GM04504 (cell line): ENCODE data around the gene NDOR1.

Experiments used
- DNase-seq: peaks from one replicate; pipeline ENCODE4 v3.0.0-alpha.2; 2012; ENCODE audit warnings: low read depth

The NDOR1 gene

DNA sequence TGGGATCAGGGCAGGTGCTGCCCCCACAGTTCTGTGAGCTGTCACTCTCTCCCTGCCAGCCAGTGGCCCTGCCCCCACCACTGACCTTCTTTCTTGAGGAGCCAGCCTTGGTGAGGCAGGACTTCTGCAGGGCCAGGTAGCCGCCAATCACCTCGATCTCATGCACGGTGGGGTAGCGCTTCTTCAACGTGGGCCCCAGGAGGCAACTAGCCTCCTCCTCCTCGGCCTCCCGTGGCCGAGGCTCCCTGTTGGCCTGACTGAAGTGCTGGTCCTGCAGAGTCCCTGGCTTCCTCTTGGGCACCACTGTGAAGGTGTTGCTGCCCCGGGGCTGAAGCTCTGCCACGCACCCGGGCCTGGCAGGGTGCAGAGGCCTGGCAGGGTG, 6.6 kb upstream of the NDOR1 start:
- no peak for DNase-seq

DNA sequence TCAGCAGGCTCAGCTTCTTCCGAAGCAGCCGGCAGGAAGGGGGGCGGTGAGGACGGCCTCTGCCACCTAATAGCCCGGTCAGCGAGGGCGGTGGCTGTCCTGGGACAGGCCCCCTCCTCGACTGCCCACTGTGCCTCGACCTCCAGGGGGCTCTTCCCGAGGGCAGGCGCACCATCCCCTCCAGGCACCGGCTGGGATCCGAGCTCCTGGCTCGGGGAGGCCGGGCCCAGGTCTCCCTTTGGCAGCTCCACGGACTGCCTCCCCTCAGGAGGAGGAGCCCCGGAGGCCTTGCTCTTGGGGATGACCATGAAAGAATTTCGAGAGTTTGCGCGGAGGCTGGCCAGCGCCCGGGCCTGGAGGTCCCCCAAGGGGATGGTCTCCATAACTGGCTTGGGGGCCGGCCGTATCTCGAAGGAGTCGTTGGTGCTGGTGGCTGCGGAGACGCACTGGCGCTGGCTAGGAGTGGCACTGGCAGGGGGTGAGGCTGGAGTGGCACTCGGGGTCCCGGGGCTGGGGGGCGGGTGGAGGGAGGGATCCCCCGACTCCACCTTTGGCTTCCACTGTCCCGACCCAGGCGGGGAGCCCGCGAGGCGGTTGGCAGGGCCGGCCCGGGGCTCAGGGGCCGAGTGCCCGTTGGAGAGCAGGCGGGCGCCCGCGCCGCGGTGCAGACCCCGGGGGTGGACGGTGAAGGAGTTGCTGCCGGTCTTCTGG, 5.9 kb upstream of the NDOR1 start:
- DNase-seq = no peak

DNA sequence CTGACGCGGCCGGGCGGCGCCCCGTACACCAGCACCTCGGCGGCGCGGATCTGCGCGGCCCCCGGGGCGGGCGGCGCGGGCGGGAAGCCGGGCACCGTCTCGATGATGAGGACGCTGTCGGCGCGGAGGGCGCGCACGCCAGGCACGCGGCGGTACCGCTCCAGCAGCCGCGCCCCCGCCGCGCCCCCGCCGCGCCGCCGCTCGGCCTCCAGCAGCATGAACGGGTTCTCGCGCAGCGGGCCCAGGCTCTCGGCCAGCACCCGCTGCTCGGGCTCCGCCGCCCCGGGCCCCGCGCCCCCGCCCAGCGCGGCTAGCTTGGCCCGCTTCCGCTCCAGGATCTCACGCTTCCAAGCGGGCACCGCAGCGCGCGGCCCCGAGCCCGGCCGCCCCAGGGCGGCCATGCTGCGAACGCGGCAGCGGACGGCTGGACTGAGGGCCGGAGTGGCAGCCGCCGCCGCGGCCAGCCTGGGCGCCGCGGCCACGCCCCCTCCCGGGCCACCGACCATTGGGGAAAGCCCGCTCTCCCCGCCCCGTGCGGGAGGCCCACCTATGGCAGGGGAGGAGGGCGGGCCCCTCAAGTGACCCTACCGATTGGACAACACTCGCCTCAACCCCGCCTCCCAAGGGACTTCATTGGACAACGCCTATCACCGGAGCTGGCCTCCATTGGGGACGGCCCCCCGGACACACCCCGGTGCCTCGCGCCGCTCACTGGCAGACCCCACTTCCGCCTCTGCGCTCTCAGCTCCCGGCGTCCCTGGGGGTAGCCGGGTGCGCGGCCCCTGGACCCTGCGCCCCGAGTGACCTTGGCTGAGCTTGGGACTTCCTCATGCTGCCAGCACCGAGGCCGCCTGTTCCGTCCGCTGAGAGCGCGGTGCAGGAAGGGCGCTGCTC, 4.9 kb upstream of the NDOR1 start, which contains the start of gene TPRN:
TSS of gene TPRN (minus strand) at position 431 of the 894 bp plus-strand sequence. CDS start at position 401, 30 bp downstream.
- peak; percentile 98 for DNase-seq

DNA sequence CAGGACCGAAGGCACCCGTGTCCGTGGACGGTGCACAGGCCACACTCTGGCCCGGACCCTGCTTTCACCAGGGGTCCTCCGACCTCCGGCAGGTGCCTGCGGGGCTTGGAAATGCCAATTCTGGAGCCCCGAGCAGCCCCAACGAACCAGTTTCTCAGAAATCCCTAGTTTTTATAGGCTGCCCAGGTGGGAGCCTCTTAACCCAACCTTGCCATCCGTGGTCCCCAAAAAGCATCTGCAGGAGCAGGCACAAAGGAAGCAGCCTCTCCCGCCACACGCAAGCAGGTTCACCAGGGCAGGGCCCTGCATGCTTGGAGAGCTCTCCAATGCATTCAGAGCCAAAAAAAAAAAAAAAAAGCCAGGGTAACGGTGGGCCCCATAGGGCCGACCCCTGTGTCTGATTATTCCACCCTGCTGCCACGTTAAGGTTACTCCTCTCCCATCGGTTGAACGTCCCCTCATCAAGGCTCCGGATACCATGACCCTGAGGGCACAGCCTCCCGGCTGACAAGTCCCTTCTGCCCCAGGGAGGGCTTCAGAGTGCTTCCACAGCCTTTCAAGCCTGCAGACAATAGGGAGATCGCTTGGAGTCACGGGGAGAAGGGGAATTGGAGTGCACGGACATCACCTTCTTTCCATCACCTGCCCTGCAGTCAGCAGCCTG, 4.2 kb upstream of the NDOR1 start:
- no peak for DNase-seq

- DNase-seq = no peak
Measured at GRCh38 chr9:137202966-137203365, 2.5 kb upstream of the NDOR1 start.

DNA sequence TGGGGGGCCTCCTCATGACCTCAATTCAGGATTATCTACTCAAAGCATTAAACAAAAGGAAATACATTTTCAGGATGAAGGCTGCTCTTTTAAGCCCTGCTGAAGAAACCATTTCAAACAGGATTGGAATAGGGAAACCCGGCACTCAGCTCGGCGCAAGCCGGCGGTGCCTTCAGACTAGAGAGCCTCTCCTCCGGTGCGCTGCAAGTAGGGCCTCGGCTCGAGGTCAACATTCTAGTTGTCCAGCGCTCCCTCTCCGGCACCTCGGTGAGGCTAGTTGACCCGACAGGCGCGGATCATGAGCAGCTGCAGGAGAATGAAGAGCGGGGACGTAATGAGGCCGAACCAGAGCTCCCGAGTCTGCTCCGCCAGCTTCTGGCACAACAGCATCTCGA, 772 bp upstream of the NDOR1 start:
- no peak for DNase-seq

- DNase-seq = no peak
Measured at GRCh38 chr9:137206602-137207001, 1.1 kb downstream of the NDOR1 start.

DNA sequence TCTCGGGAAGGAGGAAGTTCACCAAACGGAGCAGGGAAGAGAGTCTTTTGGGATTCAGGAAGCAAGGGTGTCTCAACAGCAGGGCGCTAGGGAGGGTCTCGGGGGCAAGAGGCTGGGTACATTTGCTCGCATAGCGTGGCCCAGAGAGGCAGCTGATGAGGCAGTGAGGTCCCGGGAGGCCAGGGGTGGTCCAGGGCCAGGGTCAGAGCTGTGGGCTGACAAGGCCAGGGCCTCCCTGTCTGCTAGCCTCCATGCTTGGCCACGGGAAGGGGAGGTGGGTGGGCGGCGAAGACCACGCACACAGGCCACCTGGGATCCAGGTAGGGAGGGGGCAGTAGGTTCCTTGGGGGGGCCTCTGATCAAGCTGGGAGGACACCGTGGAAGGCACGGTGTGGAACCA, 6.0 kb downstream of the NDOR1 start:
- no peak for DNase-seq

DNA sequence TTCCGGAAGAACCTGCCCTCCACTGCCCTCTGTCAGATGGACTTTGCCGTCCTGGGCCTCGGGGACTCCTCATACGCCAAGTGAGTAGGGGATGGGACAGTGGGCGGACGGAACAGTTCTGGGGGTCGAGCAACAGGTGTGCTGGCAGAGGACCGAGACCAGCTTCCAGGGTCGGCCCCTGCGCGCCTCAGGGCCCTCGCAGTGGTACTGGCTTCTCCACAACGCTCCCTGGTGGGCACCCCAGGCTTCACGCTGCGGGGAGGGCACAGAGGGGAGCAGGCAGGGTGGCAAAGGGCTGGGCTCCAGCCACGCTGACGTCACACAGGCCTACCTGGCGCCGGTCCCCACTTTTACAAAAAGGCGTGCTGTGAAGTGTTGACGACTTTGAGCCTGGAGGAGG, 7.0 kb downstream of the NDOR1 start:
- DNase-seq = no peak

GRCh38 chr9:137213160-137214060, 7.9 kb downstream of the NDOR1 start:
- DNase-seq = no peak

- no peak for DNase-seq
Measured at GRCh38 chr9:137214620-137215019, 9.1 kb downstream of the NDOR1 start.

GRCh38 chr9:137215196-137215986, 9.9 kb downstream of the NDOR1 start:
- no peak for DNase-seq

- no peak for DNase-seq
Measured at GRCh38 chr9:137216188-137216965, 10.9 kb downstream of the NDOR1 start.

DNA sequence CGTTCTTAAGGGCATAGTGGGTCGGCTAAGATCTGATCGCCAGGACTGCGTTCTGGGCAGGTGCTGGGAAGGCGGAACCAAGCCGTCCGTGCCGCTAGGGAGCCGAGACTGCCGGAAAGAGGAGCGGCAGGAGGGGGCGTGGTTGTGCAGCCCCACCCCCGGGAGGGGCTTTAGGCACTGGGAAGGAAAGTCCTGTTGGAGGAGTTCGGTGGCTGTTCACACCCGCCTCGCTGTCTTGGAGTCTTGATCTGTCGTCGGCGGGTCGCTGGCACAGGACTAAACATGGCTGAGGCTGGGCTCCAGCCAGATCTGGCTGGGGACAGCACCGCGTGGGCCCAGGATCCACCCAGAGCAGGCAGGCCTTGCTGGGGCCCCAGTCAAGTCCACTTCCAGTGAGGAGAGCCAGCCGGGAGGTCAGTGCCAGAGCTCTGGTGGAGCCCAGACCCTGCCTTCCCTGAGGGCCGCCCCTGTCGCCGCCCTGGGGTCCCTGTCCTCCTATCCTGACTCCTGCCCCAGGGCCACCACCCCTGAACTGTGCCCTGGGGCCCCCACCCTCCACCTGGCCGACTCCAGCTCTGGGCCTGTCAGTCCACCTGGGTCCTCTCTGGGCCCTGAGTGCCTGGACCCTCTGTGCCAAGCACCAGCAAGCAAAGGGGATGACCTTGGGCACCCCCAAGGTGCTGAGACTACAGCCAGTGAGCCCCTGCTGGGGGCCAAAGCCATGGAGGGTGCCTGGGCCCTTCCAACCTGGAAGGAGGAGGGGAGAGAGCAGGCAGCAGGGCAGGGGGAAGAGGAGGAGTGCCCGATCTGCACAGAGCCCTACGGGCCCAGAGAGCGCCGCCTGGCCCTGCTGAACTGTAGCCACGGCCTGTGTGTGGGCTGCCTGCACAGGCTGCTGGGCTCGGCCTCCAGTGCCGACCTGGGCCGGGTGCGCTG, 12.0 kb downstream of the NDOR1 start:
- no peak for DNase-seq

- DNase-seq = no peak
Measured at GRCh38 chr9:137218212-137218753, 12.8 kb downstream of the NDOR1 start.

DNA sequence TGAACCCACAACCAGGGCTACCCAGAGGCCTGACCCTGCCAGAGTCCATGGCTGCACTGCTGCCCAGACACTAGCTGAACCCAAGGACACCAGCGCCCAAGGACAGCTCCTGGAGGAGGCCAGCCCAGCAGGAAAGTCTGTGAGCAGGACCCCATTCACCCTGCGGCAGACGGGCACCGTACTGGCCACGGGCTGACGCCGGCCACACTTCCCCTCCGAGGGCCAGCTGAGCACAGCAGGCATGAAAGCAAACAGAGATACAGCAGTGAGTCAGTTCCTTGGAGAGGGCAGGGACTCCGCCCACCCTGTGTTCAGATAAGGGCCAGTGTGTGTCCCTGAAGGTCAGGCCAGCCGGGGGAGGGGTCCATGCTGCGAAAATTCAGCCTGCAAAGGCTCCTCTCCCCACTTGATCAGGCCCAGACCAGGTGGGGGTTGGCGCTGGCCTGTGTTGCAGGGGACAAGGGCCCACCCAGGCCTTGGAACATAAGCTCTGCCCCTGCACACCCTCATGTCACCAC, 13.3 kb downstream of the NDOR1 start:
- no peak for DNase-seq

GRCh38 chr9:137219757-137220316, 14.3 kb downstream of the NDOR1 start:
- no peak for DNase-seq
